Endodermal cell (in vitro differentiated cells): ENCODE results near the gene TMEM183A. TPM values are rescaled to one million over a fixed set of nuclear protein-coding genes. Genes with fewer than 3 reads are reported as not detected.

Experiments
- DNase-seq: peaks from one replicate; pipeline ENCODE4 v3.0.0-alpha.2; 2017
- H3K27ac ChIP-seq: 2 replicates; pipeline ENCODE4 v1.5.1; 2013; ENCODE audit warnings: mild to moderate bottlenecking, low read depth, low read length, moderate library complexity
- H3K27me3 ChIP-seq: 2 replicates; pipeline ENCODE4 v1.6.1; 2013; ENCODE audit warnings: mild to moderate bottlenecking, low read length, moderate library complexity; ENCODE audit not compliant: insufficient read depth, control insufficient read depth, poor library complexity, severe bottlenecking
- H3K36me3 ChIP-seq: 2 replicates; pipeline ENCODE4 v1.7.0; 2013; ENCODE audit warnings: mild to moderate bottlenecking, low read length, moderate library complexity; ENCODE audit not compliant: control insufficient read depth, insufficient read depth
- H3K4me1 ChIP-seq: one replicate; pipeline ENCODE4 v1.7.0; 2013; ENCODE audit warnings: low read length; ENCODE audit not compliant: control insufficient read depth, insufficient read depth
- H3K4me3 ChIP-seq: 2 replicates; pipeline ENCODE4 v1.5.1; 2013; ENCODE audit warnings: mild to moderate bottlenecking, low read length, moderate library complexity
- H3K9ac ChIP-seq: 2 replicates; pipeline ENCODE4 v1.6.1; 2013; ENCODE audit warnings: mild to moderate bottlenecking, low read length, moderate library complexity; ENCODE audit not compliant: poor library complexity, severe bottlenecking; ENCODE audit errors: extremely low read depth
- H3K9me3 ChIP-seq: 2 replicates; pipeline ENCODE4 v1.6.1; 2013; ENCODE audit warnings: mild to moderate bottlenecking, low read length, moderate library complexity; ENCODE audit not compliant: control insufficient read depth
- H3K27ac Mint-ChIP-seq: 2 replicates; pipeline ENCODE4 v1.8.0; 2020; ENCODE audit warnings: mixed read lengths
- H3K27me3 Mint-ChIP-seq: 2 replicates; pipeline ENCODE4 v1.8.0; 2021; ENCODE audit warnings: mild to moderate bottlenecking, mixed read lengths; ENCODE audit not compliant: insufficient read depth
- H3K36me3 Mint-ChIP-seq: 2 replicates; pipeline ENCODE4 v1.8.0; 2020; ENCODE audit warnings: low read depth, mixed read lengths
- H3K4me1 Mint-ChIP-seq: 2 replicates; pipeline ENCODE4 v1.8.0; 2020; ENCODE audit warnings: mixed read lengths
- H3K4me3 Mint-ChIP-seq: 2 replicates; pipeline ENCODE4 v1.8.0; 2020; ENCODE audit warnings: mild to moderate bottlenecking, moderate library complexity, mixed read lengths
- H3K9me3 Mint-ChIP-seq: 2 replicates; pipeline ENCODE4 v1.8.0; 2020; ENCODE audit warnings: mild to moderate bottlenecking, mixed read lengths
- WGBS, 2 experiments: methylation state at CpG; one replicate each; pipeline versions ENCODE4 v1.1.5 to v1.1.7; 2013; ENCODE audit warnings: missing lambda C conversion rate in 2 of 2, mixed read lengths in 1 of 2; ENCODE audit not compliant: insufficient coverage in 1 of 2, insufficient read length in 1 of 2; 5-methylcytosine and 5-hydroxymethylcytosine counted together
- total RNA-seq, 2 donors: library from RNA; stranded (reverse); fragmentation: NEBNext Ultra II Directional in 1 of 2; extraction: Animal tissue kit (Norgen Biotek cat#: 25700) in 1 of 2; gene quantifications; 2 replicates in 1 of 2; 3 replicates in 1 of 2; pipeline ENCODE4 v1.2.1, GENCODE V29; 2021
- TF ChIP-seq, protein P1 (sequence below): fragments of 200-600 bp; sonication (generic); conservative IDR thresholded peaks from 2 replicates; pipeline ENCODE4 v1.5.0; 2021; ENCODE audit warnings: antibody characterized with exemption, mild to moderate bottlenecking

Gene TMEM183A
- total RNA-seq, 2 donors from 2014 or later = 88.9 to 89.7 TPM

DNA sequence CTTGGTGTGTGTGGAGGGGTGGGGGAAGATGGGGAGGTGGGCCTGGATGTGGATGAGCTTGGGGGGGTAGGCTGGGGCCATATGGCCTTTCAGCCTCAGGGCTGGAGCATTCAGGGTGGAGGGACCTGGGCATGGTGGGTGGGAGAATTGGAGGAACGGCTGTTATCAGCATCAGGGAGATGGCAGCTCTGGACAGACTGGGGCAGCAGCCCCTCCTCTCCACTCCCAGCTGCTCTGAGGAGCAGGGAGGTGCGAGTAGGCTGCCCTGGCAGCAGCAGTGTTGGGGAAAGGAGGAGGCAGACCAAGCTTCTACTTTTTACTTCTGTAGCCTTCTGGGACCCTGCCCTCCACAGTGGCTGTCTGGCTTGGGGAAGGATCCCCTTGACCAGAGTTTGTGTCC is 29.4 kb downstream of the TMEM183A start:
- H3K36me3 ChIP-seq = no peaks in the 10 kb centered on the region
- H3K27me3 ChIP-seq = no peaks in the 10 kb centered on the region
- no peak overlapping the region for H3K4me3 ChIP-seq
- H3K36me3 Mint-ChIP-seq = no peaks in the 10 kb centered on the region
- H3K27ac Mint-ChIP-seq = no peak overlapping the region
- H3K27me3 Mint-ChIP-seq = peaks cover 2% of the 10 kb centered on the region
- H3K9me3 Mint-ChIP-seq = peaks cover 2% of the 10 kb centered on the region
- H3K9ac ChIP-seq = no peak overlapping the region
- H3K27ac ChIP-seq = no peak overlapping the region
- peaks cover 11% of the 10 kb centered on the region for H3K4me1 ChIP-seq
- H3K4me3 Mint-ChIP-seq = no peak overlapping the region
- WGBS, 2 experiments = 50% methylated on average over 2 of the region's 2 CpGs; no CpG with 5 or more reads in 1 of the 2 experiments
- peaks cover 20% of the 10 kb centered on the region for H3K4me1 Mint-ChIP-seq
- TF ChIP-seq, protein P1, sequence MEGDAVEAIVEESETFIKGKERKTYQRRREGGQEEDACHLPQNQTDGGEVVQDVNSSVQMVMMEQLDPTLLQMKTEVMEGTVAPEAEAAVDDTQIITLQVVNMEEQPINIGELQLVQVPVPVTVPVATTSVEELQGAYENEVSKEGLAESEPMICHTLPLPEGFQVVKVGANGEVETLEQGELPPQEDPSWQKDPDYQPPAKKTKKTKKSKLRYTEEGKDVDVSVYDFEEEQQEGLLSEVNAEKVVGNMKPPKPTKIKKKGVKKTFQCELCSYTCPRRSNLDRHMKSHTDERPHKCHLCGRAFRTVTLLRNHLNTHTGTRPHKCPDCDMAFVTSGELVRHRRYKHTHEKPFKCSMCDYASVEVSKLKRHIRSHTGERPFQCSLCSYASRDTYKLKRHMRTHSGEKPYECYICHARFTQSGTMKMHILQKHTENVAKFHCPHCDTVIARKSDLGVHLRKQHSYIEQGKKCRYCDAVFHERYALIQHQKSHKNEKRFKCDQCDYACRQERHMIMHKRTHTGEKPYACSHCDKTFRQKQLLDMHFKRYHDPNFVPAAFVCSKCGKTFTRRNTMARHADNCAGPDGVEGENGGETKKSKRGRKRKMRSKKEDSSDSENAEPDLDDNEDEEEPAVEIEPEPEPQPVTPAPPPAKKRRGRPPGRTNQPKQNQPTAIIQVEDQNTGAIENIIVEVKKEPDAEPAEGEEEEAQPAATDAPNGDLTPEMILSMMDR = no peak
- peak; percentile 45 for DNase-seq
- H3K9me3 ChIP-seq = no peaks in the 10 kb centered on the region

DNA sequence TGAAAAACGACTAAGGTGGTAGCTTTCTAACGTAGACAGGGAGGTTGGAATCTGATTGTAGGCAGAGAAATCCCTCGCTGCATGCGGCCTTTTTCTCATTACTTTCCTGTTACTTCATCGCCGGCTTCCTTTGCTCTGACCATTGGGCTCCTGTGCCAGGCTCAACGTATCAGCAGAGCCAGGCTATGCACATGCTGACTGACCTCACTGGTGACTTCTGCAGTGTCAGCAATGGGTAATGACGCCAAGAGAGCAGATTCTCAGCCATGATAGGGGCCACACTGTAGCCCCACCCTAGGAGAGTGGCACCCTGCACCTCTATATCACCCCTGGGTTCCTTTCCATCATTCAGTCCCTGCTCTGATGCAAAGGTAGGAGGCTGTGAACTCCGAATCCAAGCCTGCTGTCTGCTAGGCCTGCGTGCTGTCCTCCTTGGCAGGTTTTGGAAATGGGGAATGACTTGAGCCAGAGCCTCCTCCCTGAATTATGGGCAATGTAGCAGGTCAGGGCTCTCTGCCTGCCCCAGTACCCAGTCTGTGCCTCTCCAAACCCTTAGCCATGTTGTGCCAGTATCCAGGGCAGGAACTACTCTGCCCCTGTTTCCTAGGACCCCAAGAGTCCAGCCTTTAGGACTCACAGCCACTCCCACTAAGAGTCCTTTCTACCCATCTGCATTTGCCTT is 30.5 kb downstream of the TMEM183A start:
- no peaks in the 10 kb centered on the region for H3K27me3 ChIP-seq
- Mint-ChIP-seq H3K27ac (no peak overlapping the region), H3K4me3 (no peak overlapping the region), H3K27me3 (peaks cover 2% of the 10 kb centered on the region), H3K9me3 (peaks cover 2% of the 10 kb centered on the region), H3K4me1 (peaks cover 27% of the 10 kb centered on the region), H3K36me3 (no peaks in the 10 kb centered on the region)
- H3K4me1 ChIP-seq = peaks cover 14% of the 10 kb centered on the region
- no peak overlapping the region for H3K4me3 ChIP-seq
- DNase-seq = peak; percentile 38
- no peaks in the 10 kb centered on the region for H3K36me3 ChIP-seq
- no peak overlapping the region for H3K27ac ChIP-seq
- WGBS, 2 experiments = 87 to 98% methylated on average over 8 to 10 of the region's 10 CpGs
- no peaks in the 10 kb centered on the region for H3K9me3 ChIP-seq
- H3K9ac ChIP-seq = no peak overlapping the region
- TF ChIP-seq, protein P1 = no peak

DNA sequence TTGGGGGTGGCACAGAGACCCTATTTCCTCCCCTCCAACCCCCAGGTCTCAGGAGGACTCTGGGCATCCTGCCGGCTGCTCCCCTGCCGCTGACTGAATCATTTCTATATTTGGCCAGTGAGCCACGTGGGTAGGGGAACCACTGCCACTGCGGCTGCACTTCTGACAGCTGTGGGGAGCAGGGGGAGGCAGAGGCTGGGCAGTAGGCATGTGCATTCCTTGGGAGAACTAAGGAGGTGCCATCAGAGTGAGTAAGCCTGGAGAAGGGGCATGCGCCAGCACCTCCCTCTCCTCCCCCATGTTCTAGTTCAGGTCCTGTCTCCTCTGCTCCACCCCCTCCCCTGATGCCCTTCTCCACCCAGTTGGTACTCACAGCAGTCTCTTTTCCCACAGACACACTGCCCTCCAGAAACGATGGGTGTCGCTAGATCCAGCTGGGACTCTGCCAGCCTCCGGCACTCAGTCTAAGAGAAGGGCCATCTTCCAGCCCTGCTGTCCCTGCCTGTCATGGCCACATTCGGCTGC is 31.1 kb downstream of the TMEM183A start:
- Mint-ChIP-seq H3K27ac (no peak overlapping the region), H3K9me3 (peaks cover 2% of the 10 kb centered on the region), H3K27me3 (peaks cover 2% of the 10 kb centered on the region), H3K36me3 (no peaks in the 10 kb centered on the region), H3K4me3 (no peak overlapping the region), H3K4me1 (peaks cover 27% of the 10 kb centered on the region)
- peaks cover 14% of the 10 kb centered on the region for H3K4me1 ChIP-seq
- peak; percentile 32 for DNase-seq
- TF ChIP-seq, protein P1 = no peak
- no peaks in the 10 kb centered on the region for H3K9me3 ChIP-seq
- WGBS, 2 experiments = 86 to 96% methylated on average over 4 to 9 of the region's 9 CpGs
- no peaks in the 10 kb centered on the region for H3K36me3 ChIP-seq
- no peak overlapping the region for H3K27ac ChIP-seq
- H3K4me3 ChIP-seq = no peak overlapping the region
- no peak overlapping the region for H3K9ac ChIP-seq
- H3K27me3 ChIP-seq = no peaks in the 10 kb centered on the region
